ENCODE data around the gene ADCY6.

ADCY6 gene

GRCh38 chr12:48800971-48801370 is 12.1 kb upstream of the ADCY6 start:
- no peak overlapping the region for H2BK15ac ChIP-seq (ENCODE audit: low read depth, poor library complexity, severe bottlenecking)
- H2AFZ ChIP-seq (ENCODE audit: low read depth, low read length), result no peak overlapping the region
- no peak overlapping the region for H2BK5ac ChIP-seq (ENCODE audit: low read depth, low read length, poor library complexity, severe bottlenecking)
- H4K8ac ChIP-seq (ENCODE audit: low read length), result no peak overlapping the region
- no peak for DNase-seq
- no peak overlapping the region for H3K9ac ChIP-seq (ENCODE audit: low read length)
- no peak overlapping the region for H2BK12ac ChIP-seq (ENCODE audit: low read length in 2 of 2)
- H3K36me3 ChIP-seq (ENCODE audit: control insufficient read depth in 1 of 2, insufficient read depth in 2 of 2, low read depth in 1 of 2, low read length in 2 of 2), result no peaks in the 10 kb centered on the region
- H3K23ac ChIP-seq (ENCODE audit: low read length in 2 of 2), result no peak overlapping the region
- no peak overlapping the region for H3K27ac ChIP-seq (ENCODE audit: low read length, poor library complexity, severe bottlenecking)
- H3K79me1 ChIP-seq (replicated peaks; ENCODE audit: low read length, poor library complexity, severe bottlenecking), result no peaks in the 10 kb centered on the region
- no peak overlapping the region for H3K18ac ChIP-seq (ENCODE audit: low read depth in 1 of 2, low read length in 2 of 2)
- no peak overlapping the region for H3K4ac ChIP-seq (ENCODE audit: low read depth in 1 of 2, low read length in 2 of 2)
- no peaks in the 10 kb centered on the region for H3K9me3 ChIP-seq (ENCODE audit: control insufficient read depth, low read length)
- H2AK5ac ChIP-seq (ENCODE audit: low read length, severe bottlenecking), result no peak overlapping the region
- H2BK120ac ChIP-seq (ENCODE audit: low read depth, low read length), result no peak overlapping the region
- peaks cover 11 to 12% of the 10 kb centered on the region in 2 experiments for H3K27me3 ChIP-seq (ENCODE audit: control insufficient read depth in 1 of 2, insufficient read depth in 1 of 2, low read length in 2 of 2)
- H3K4me3 ChIP-seq (ENCODE audit: insufficient read depth in 1 of 2, low read depth in 1 of 2, low read length in 2 of 2), result no peak overlapping the region
- H4K91ac ChIP-seq (ENCODE audit: low read length), result no peak overlapping the region
- no peak overlapping the region for H3K4me2 ChIP-seq (ENCODE audit: low read length, poor library complexity, severe bottlenecking)
- WGBS, result 84% methylated on average over 14 of the region's 14 CpGs
- no peaks in the 10 kb centered on the region for H3K4me1 ChIP-seq (ENCODE audit: control insufficient read depth, insufficient read depth, low read depth, low read length)
- no peak overlapping the region for H3K14ac ChIP-seq (ENCODE audit: low read length in 2 of 2)

- Histone ChIP-seq H2BK5ac (ENCODE audit: low read depth, low read length, poor library complexity, severe bottlenecking) (no peak overlapping the region), H2BK120ac (ENCODE audit: low read depth, low read length) (no peak overlapping the region), H4K8ac (ENCODE audit: low read length) (no peak overlapping the region), H3K14ac (ENCODE audit: low read length in 2 of 2) (no peak overlapping the region), H3K9ac (ENCODE audit: low read length) (no peak overlapping the region), H2BK15ac (ENCODE audit: low read depth, poor library complexity, severe bottlenecking) (no peak overlapping the region), H3K27me3 (ENCODE audit: control insufficient read depth in 1 of 2, insufficient read depth in 1 of 2, low read length in 2 of 2) (peaks cover 11 to 12% of the 10 kb centered on the region in 2 experiments), H3K27ac (ENCODE audit: low read length, poor library complexity, severe bottlenecking) (no peak overlapping the region), H3K79me1 (replicated peaks; ENCODE audit: low read length, poor library complexity, severe bottlenecking) (no peaks in the 10 kb centered on the region), H4K91ac (ENCODE audit: low read length) (no peak overlapping the region), H2AK5ac (ENCODE audit: low read length, severe bottlenecking) (no peak overlapping the region), H3K18ac (ENCODE audit: low read depth in 1 of 2, low read length in 2 of 2) (no peak overlapping the region), H3K4me3 (ENCODE audit: insufficient read depth in 1 of 2, low read depth in 1 of 2, low read length in 2 of 2) (no peak overlapping the region), H3K4ac (ENCODE audit: low read depth in 1 of 2, low read length in 2 of 2) (no peak overlapping the region), H3K4me1 (ENCODE audit: control insufficient read depth, insufficient read depth, low read depth, low read length) (peaks cover 2% of the 10 kb centered on the region), H3K9me3 (ENCODE audit: control insufficient read depth, low read length) (no peaks in the 10 kb centered on the region), H2BK12ac (ENCODE audit: low read length in 2 of 2) (no peak overlapping the region), H3K23ac (ENCODE audit: low read length in 2 of 2) (no peak overlapping the region), H3K4me2 (ENCODE audit: low read length, poor library complexity, severe bottlenecking) (no peak overlapping the region), H2AFZ (ENCODE audit: low read depth, low read length) (no peak overlapping the region), H3K36me3 (ENCODE audit: control insufficient read depth in 1 of 2, insufficient read depth in 2 of 2, low read depth in 1 of 2, low read length in 2 of 2) (no peaks in the 10 kb centered on the region)
- DNase-seq, result no peak
- WGBS, result 96% methylated on average over 14 of the region's 14 CpGs
Observed at GRCh38 chr12:48800457-48800856, 11.6 kb upstream of the ADCY6 start.

DNA sequence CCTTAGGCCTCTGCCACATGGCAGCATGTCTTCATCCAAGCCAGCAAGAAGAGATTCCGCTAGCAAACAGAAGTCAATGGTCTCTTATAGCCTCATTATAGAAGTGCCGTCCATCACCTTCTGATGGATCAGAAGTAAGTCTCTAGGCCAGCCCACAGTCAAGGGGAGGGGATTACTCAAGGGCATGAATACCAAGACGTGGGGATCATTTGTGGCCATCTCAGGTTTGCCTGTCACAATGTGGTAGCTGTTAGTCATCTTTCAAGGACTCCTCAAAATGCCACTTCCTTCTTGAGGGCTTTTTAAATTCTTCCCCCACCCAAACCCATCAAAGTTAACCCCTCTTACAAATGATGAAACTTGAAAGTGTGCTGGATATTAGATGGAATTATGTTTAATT is 8.1 kb upstream of the ADCY6 start:
- H3K18ac ChIP-seq (ENCODE audit: low read depth in 1 of 2, low read length in 2 of 2), result no peak overlapping the region
- no peak overlapping the region for H3K4ac ChIP-seq (ENCODE audit: low read depth in 1 of 2, low read length in 2 of 2)
- H2AFZ ChIP-seq (ENCODE audit: low read depth, low read length), result no peak overlapping the region
- H2BK12ac ChIP-seq (ENCODE audit: low read length in 2 of 2), result no peak overlapping the region
- H2BK120ac ChIP-seq (ENCODE audit: low read depth, low read length), result no peak overlapping the region
- WGBS, result 67% methylated on average over 3 of the region's 3 CpGs
- H2BK5ac ChIP-seq (ENCODE audit: low read depth, low read length, poor library complexity, severe bottlenecking), result no peak overlapping the region
- H2BK15ac ChIP-seq (ENCODE audit: low read depth, poor library complexity, severe bottlenecking), result no peak overlapping the region
- peaks cover 11 to 12% of the 10 kb centered on the region in 2 experiments for H3K27me3 ChIP-seq (ENCODE audit: control insufficient read depth in 1 of 2, insufficient read depth in 1 of 2, low read length in 2 of 2)
- no peak overlapping the region for H3K14ac ChIP-seq (ENCODE audit: low read length in 2 of 2)
- H3K4me2 ChIP-seq (ENCODE audit: low read length, poor library complexity, severe bottlenecking), result no peak overlapping the region
- no peaks in the 10 kb centered on the region for H3K36me3 ChIP-seq (ENCODE audit: control insufficient read depth in 1 of 2, insufficient read depth in 2 of 2, low read depth in 1 of 2, low read length in 2 of 2)
- H3K4me1 ChIP-seq (ENCODE audit: control insufficient read depth, insufficient read depth, low read depth, low read length), result peaks cover 5% of the 10 kb centered on the region
- no peak overlapping the region for H4K91ac ChIP-seq (ENCODE audit: low read length)
- no peak overlapping the region for H3K27ac ChIP-seq (ENCODE audit: low read length, poor library complexity, severe bottlenecking)
- no peak overlapping the region for H3K4me3 ChIP-seq (ENCODE audit: insufficient read depth in 1 of 2, low read depth in 1 of 2, low read length in 2 of 2)
- no peak overlapping the region for H3K9ac ChIP-seq (ENCODE audit: low read length)
- H3K9me3 ChIP-seq (ENCODE audit: control insufficient read depth, low read length), result no peaks in the 10 kb centered on the region
- DNase-seq, result no peak
- H3K23ac ChIP-seq (ENCODE audit: low read length in 2 of 2), result no peak overlapping the region
- H4K8ac ChIP-seq (ENCODE audit: low read length), result no peak overlapping the region
- no peak overlapping the region for H2AK5ac ChIP-seq (ENCODE audit: low read length, severe bottlenecking)
- no peaks in the 10 kb centered on the region for H3K79me1 ChIP-seq (replicated peaks; ENCODE audit: low read length, poor library complexity, severe bottlenecking)

GRCh38 chr12:48795550-48796455 is 6.9 kb upstream of the ADCY6 start:
- H3K4me1 ChIP-seq (ENCODE audit: control insufficient read depth, insufficient read depth, low read depth, low read length), result peaks cover 5% of the 10 kb centered on the region
- no peak overlapping the region for H3K14ac ChIP-seq (ENCODE audit: low read length in 2 of 2)
- no peak overlapping the region for H3K23ac ChIP-seq (ENCODE audit: low read length in 2 of 2)
- H3K4me2 ChIP-seq (ENCODE audit: low read length, poor library complexity, severe bottlenecking), result no peak overlapping the region
- no peak overlapping the region for H2BK120ac ChIP-seq (ENCODE audit: low read depth, low read length)
- H2BK15ac ChIP-seq (ENCODE audit: low read depth, poor library complexity, severe bottlenecking), result no peak overlapping the region
- no peak overlapping the region for H3K9ac ChIP-seq (ENCODE audit: low read length)
- peaks cover 8 to 10% of the 10 kb centered on the region in 2 experiments for H3K27me3 ChIP-seq (ENCODE audit: control insufficient read depth in 1 of 2, insufficient read depth in 1 of 2, low read length in 2 of 2)
- no peak overlapping the region for H3K4me3 ChIP-seq (ENCODE audit: insufficient read depth in 1 of 2, low read depth in 1 of 2, low read length in 2 of 2)
- no peaks in the 10 kb centered on the region for H3K9me3 ChIP-seq (ENCODE audit: control insufficient read depth, low read length)
- no peaks in the 10 kb centered on the region for H3K79me1 ChIP-seq (replicated peaks; ENCODE audit: low read length, poor library complexity, severe bottlenecking)
- H3K4ac ChIP-seq (ENCODE audit: low read depth in 1 of 2, low read length in 2 of 2), result no peak overlapping the region
- H2AK5ac ChIP-seq (ENCODE audit: low read length, severe bottlenecking), result no peak overlapping the region
- no peak overlapping the region for H3K27ac ChIP-seq (ENCODE audit: low read length, poor library complexity, severe bottlenecking)
- WGBS, result 28% methylated on average over 8 of the region's 12 CpGs
- H4K91ac ChIP-seq (ENCODE audit: low read length), result no peak overlapping the region
- H2AFZ ChIP-seq (ENCODE audit: low read depth, low read length), result no peak overlapping the region
- H2BK5ac ChIP-seq (ENCODE audit: low read depth, low read length, poor library complexity, severe bottlenecking), result no peak overlapping the region
- H4K8ac ChIP-seq (ENCODE audit: low read length), result peak overlapping the region; percentile 33
- no peaks in the 10 kb centered on the region for H3K36me3 ChIP-seq (ENCODE audit: control insufficient read depth in 1 of 2, insufficient read depth in 2 of 2, low read depth in 1 of 2, low read length in 2 of 2)
- peak; percentile 84 for DNase-seq
- no peak overlapping the region for H3K18ac ChIP-seq (ENCODE audit: low read depth in 1 of 2, low read length in 2 of 2)
- H2BK12ac ChIP-seq (ENCODE audit: low read length in 2 of 2), result no peak overlapping the region

Measured in mesenchymal stem cell (in vitro differentiated cells and primary cell).